SK-N-SH (cell line): Measurements from ENCODE around the gene BAIAP2L1.

Experiments
- CTCF ChIP-seq: fragments of 200-600 bp; sonication (generic); IDR thresholded peaks from 2 replicates; pipeline ENCODE4 v1.6.1; 2017; ENCODE audit warnings: antibody characterized with exemption, mild to moderate bottlenecking, moderate library complexity
- EP300 ChIP-seq, 2 experiments: IDR thresholded peaks; 2 replicates each; pipeline versions ENCODE4 v1.4.0 to v1.6.1; 2012; ENCODE audit warnings: borderline replicate concordance in 1 of 2, low read depth in 1 of 2, low read length in 1 of 2
- EZH2phosphoT487 ChIP-seq: fragments of 200-600 bp; sonication (generic); IDR thresholded peaks from 2 replicates; pipeline ENCODE4 v1.6.1; 2017; ENCODE audit warnings: low read depth, mixed run types, mild to moderate bottlenecking, antibody characterized with exemption, moderate library complexity, borderline replicate concordance
- GATA2 ChIP-seq: sonication (generic); formaldehyde crosslinking; IDR thresholded peaks from 2 replicates; pipeline ENCODE4 v1.5.0; 2020; ENCODE audit warnings: mild to moderate bottlenecking, missing genetic modification reagents
- MAX ChIP-seq: IDR thresholded peaks from 2 replicates; pipeline ENCODE4 v1.4.0; 2012; ENCODE audit warnings: low read depth
- NFIC ChIP-seq: IDR thresholded peaks from 2 replicates; pipeline ENCODE4 v1.4.0; 2012; ENCODE audit warnings: borderline replicate concordance
- POLR2AphosphoS5 ChIP-seq: IDR thresholded peaks from 2 replicates; pipeline ENCODE4 v1.6.1; 2012; ENCODE audit warnings: low read depth, low read length
- RAD21 ChIP-seq: IDR thresholded peaks from 2 replicates; pipeline ENCODE4 v1.6.1; 2012; ENCODE audit warnings: mild to moderate bottlenecking, low read length
- RXRA ChIP-seq: IDR thresholded peaks from 2 replicates; pipeline ENCODE4 v1.4.0; 2012; ENCODE audit warnings: low read depth, mild to moderate bottlenecking, borderline replicate concordance
- SIN3A ChIP-seq: IDR thresholded peaks from 2 replicates; pipeline ENCODE4 v1.6.1; 2012; ENCODE audit warnings: low read depth, mild to moderate bottlenecking, low read length, moderate library complexity, borderline replicate concordance
- USF2 ChIP-seq: fragments of 150-350 bp; IDR thresholded peaks from 2 replicates; pipeline ENCODE4 v1.6.1; 2017; ENCODE audit warnings: antibody characterized with exemption, low read length, low read depth, borderline replicate concordance

- TF ChIP-seq CTCF (no peak), EP300 (IDR thresholded peaks at IDR 0.05; ENCODE audit: borderline replicate concordance in 1 of 2, low read depth in 1 of 2, low read length in 1 of 2) (no peak), SIN3A (no peak), GATA2 (CRISPR knock-in tag) (no peak), POLR2AphosphoS5 (no peak), RAD21 (no peak), RXRA (no peak), MAX (no peak), USF2 (no peak), NFIC (no peak), EZH2phosphoT487 (no peak)
Measured at GRCh38 chr7:98250789-98251188, 150.1 kb downstream of the BAIAP2L1 start.
